ENCODE results near the gene NTM.

NTM gene

DNA sequence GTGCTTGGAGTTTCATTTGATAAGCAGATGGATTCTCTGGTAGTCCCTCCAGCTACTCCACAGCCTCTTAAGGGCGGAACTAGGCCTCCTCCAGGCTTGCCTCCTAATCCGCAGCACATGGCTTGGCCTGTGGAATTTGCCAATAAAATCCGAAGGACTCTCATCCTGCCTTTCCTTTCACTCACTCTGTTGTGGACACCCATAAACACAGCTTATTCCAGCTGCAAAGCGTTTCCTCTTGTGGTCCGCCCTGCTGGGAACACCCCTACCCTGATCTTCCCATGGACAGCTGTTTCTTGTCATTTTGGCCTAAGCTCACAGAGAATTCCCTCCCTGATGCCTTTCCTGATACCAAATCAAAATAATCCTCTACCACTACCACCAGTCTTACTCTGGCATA, 546.2 kb downstream of the NTM start:
- H3K4me3 Mint-ChIP-seq, result no peak overlapping the region
- ATAC-seq (no peak), DNase-seq (ENCODE audit: low spot score in 2 of 2) (no peak)
- peaks cover 4% of the 10 kb centered on the region for H3K9me3 Mint-ChIP-seq
- no peaks in the 10 kb centered on the region for H3K36me3 Mint-ChIP-seq
- H3K27ac Mint-ChIP-seq, result no peak overlapping the region
- no peaks in the 10 kb centered on the region for H3K4me1 Mint-ChIP-seq

DNA sequence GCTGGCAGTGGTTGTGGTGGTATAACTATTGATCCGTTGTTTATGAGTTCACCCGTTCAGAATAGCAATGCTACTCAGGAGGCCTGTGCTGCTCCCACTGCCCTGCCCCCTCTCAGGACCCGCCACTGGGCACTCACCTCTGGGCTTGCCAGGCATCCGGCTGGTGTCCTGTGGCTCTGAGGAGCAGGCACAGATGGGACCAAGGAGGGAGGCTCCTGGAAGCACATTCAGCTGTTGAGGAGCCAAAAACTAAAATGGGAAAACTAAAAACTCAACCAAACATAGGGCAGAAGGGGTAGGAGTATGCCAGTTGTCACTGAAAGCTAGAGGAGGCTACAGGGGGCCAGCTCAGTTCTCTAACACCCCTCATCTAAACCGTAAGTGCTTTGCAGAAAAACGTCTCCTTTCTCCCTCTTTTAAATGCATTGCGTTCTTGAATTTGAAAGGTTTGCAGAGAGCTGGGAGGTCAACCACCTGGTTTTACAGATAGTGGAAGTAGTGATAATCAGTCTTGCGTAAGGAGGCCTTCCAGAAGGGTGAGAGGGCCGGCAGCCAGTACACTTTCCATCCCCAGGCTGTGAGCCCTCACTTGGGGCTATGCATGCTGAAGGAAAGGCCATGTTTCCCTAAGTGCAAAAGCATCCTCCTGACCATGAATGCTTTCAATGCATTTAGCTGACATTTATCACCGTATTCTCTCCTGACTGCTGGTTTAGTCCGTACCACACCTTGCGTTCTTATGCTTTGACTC, 547.4 kb downstream of the NTM start:
- ATAC-seq (no peak), DNase-seq (ENCODE audit: low spot score in 2 of 2) (no peak)
- Mint-ChIP-seq H3K4me3 (no peak overlapping the region), H3K36me3 (no peaks in the 10 kb centered on the region), H3K27ac (no peak overlapping the region), H3K4me1 (no peaks in the 10 kb centered on the region), H3K9me3 (peaks cover 4% of the 10 kb centered on the region)

DNA sequence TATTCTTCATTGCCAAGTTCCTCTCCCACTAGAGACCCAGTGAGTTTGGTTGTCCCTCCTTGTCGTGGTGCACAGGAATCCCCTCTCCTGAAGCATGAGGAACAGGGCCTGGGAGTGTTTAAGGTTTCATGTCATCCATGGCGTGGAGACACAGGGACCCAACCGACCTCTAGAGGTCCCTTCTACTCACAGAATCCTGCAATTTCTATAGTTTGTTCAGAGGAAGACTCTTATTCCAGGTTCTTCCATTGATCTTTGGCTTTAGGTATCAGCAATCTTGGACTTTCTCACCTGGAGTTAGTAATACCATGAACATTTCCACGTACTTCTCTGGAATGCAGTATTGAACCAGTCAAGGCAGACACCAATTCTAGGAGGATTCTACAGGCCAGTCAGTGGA, 548.2 kb downstream of the NTM start:
- ATAC-seq (no peak), DNase-seq (ENCODE audit: low spot score in 2 of 2) (no peak)
- Mint-ChIP-seq H3K4me3 (no peak overlapping the region), H3K36me3 (no peaks in the 10 kb centered on the region), H3K4me1 (no peaks in the 10 kb centered on the region), H3K9me3 (peaks cover 7% of the 10 kb centered on the region), H3K27ac (no peak overlapping the region)

DNA sequence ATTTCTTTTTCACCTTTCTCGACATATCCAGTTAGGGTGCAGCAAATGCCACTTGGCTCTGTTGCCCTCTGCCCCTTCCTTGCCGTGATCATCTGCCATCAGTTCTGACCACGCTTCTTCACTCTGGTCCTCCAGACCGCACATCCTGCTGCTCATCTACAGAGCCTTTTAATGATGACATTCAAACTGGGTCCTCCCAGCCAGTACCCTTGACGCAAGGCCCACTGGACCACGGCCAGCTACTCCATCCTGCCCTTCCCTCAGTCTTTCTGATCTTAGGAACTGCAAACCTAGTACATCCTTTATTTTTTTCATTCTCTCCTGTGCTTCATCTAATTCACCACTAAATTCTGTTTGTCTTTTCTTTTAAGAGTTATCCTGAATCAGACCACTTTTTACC, 551.8 kb downstream of the NTM start:
- H3K9me3 Mint-ChIP-seq, result peaks cover 3% of the 10 kb centered on the region
- DNase-seq (ENCODE audit: low spot score in 2 of 2) (no peak), ATAC-seq (no peak)
- H3K4me3 Mint-ChIP-seq, result no peak overlapping the region
- no peaks in the 10 kb centered on the region for H3K36me3 Mint-ChIP-seq
- H3K4me1 Mint-ChIP-seq, result no peaks in the 10 kb centered on the region
- H3K27ac Mint-ChIP-seq, result no peak overlapping the region

DNA sequence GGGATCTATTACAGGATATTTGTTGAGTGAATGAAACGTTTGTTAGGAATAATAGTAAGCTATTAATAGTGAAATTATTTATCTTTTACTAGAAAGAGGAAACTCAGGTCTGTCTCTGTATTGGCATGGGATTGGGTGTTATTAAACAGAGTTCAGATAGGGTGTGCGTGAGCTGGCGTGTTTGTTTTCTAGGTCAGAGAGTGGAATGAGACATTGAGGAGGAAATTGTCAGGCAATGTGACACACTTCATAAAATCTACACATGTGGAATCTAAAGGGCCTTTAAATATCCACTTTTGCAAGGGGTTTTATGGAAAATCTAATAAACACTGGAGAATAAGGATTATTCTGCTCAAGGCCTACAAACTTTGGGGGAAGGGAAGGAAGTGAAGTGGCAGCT, 552.9 kb downstream of the NTM start:
- no peak for ATAC-seq
- H3K4me1 Mint-ChIP-seq, result no peaks in the 10 kb centered on the region
- H3K36me3 Mint-ChIP-seq, result no peaks in the 10 kb centered on the region
- no peak for DNase-seq (ENCODE audit: low spot score in 2 of 2)
- no peak overlapping the region for H3K4me3 Mint-ChIP-seq
- H3K9me3 Mint-ChIP-seq, result peaks cover 3% of the 10 kb centered on the region
- H3K27ac Mint-ChIP-seq, result no peak overlapping the region

DNA sequence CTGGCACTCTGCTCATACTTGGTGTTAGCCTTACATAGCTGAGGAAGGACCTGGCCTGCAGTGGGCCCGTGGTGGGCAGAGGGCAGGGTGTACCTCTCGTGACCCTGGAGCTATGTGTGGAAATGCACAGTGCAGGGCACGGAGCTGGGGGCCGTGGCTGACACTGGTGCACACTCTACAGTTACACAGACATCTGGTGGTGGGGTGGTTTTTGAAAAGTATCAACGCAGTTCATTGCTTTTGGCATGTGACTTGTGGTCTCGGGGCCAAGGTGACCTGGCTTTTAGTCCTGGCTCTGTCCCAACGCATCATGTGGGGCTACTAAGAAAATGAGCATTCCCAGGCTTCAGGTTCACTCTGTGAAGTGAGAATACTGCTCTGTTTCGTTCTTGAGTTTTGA, 553.6 kb downstream of the NTM start:
- Mint-ChIP-seq H3K36me3 (no peaks in the 10 kb centered on the region), H3K27ac (no peak overlapping the region), H3K9me3 (peaks cover 3% of the 10 kb centered on the region), H3K4me3 (no peak overlapping the region), H3K4me1 (no peaks in the 10 kb centered on the region)
- DNase-seq (ENCODE audit: low spot score in 2 of 2), result no peak
- peak; percentile 34 for ATAC-seq

DNA sequence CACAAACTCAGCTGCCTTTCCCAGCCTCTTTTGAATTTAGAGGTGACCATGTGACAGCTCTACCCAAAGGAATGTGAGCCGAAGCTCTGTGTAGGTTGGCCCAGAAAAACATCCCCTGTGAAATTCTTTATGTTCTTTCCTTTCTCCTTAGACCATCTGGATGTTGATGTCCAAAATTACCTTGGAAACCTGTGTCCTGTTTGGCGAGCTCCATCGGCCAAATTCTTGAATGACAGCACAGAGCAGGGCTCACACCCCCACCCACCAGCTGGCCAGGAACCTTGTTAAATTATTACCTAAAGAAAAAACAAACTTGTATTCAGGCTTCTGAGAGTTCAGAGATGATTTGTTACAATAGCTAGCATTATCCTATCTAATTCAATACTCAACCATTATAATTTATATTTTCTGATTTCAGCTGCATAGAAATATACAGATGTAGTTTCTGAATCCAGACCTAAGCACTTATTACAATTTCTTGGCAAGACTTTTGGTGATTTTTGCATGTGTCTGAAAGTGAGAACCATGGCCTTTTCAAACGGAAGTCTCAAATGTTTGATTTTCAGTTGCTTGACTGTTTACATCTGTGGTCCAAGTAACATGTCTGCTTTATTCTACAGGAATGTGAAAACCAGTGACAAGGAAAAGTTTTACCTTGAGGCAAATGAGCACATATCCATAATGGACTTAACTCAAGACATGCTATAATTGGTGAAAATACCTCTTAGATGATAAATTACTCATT, 554.2 kb downstream of the NTM start:
- Mint-ChIP-seq H3K4me1 (no peaks in the 10 kb centered on the region), H3K4me3 (no peak overlapping the region), H3K27ac (no peak overlapping the region), H3K9me3 (peaks cover 3% of the 10 kb centered on the region), H3K36me3 (no peaks in the 10 kb centered on the region)
- ATAC-seq (no peak), DNase-seq (ENCODE audit: low spot score in 2 of 2) (no peak)

DNA sequence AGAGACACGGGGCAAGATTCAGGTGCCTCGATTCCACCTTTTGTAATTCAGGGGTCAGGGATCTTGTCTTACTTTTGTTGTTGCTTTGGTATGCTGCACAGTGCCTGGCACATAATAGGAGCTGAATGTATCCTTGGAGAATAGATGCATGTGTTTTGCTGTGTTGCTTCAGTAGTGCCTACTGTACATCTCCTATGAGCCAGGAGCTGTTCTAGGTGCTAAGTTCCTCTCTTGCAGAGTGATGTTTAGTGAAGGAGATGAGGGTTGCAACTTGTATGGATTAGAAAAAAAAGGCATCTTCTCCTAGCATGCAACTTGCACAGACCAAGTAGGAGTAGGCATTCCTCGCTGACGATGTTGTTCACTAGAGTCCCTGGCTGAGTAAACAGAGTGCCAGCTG, 555.4 kb downstream of the NTM start:
- no peak overlapping the region for H3K4me3 Mint-ChIP-seq

DNA sequence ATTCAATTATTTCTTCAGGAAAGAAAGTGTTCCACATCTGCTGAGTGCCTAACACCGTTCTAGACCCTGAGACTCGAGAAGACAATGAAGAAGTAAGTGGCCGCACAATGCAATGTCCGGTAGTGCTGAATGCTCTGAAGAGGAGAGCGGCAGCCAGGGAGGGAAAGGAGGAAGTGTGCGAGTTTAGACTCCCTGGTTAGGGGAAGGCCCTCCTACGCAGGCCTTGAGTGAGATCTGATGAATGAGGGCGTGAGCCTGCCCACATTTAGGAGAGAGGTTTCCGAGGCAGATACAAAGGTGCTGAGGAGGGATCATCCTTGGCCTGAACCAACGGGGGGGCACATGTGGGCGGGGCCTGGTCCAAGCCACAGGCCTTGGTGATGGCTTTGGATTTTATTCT, 558.6 kb downstream of the NTM start:
- Mint-ChIP-seq H3K9me3 (peaks cover 3% of the 10 kb centered on the region), H3K4me1 (no peaks in the 10 kb centered on the region), H3K36me3 (no peaks in the 10 kb centered on the region), H3K27ac (no peak overlapping the region), H3K4me3 (no peak overlapping the region)
- no peak for ATAC-seq
- DNase-seq (ENCODE audit: low spot score in 2 of 2), result no peak

More for the DNA sequence above, 555.4 kb downstream of the NTM start:
- Mint-ChIP-seq H3K27ac (no peak overlapping the region), H3K9me3 (peaks cover 5% of the 10 kb centered on the region), H3K4me1 (no peaks in the 10 kb centered on the region), H3K36me3 (no peaks in the 10 kb centered on the region)
- no peak for ATAC-seq
- DNase-seq (ENCODE audit: low spot score in 2 of 2), result no peak

DNA sequence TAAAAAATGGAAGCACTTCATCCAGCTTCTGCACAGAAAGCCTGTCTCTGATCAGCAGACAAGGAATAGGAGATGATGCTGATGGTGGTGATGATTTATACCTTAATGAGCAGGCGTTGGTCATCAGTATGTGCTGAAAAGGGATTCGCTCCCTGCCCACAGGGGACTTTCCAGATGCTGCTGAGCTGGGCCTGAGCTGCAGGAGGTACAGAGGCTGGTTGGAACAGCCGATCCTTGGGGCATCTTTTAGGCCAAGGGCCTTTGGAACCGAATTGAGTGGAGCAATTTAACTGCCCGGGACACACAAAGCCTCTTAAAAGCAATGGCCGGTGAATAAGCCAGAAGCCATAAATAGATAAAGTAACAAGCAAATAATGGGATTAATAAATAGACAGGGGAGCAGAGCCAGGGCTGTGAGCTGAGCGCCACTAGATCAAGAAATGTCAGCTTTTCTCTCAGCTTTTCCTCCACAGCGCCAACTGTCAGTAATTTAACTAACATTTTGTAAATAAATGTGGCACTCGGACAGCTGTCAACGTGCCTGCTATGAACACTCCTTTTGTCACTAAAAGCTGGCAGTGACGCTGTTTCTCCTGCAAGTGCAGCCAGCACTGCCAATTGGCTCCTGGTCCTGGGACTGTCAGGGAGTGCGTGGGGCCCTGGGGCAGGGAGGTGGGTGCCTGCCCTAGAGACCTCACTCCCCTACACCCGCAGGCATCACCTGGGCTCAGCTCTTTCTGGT, 562.3 kb downstream of the NTM start:
- no peaks in the 10 kb centered on the region for H3K36me3 Mint-ChIP-seq
- no peak for ATAC-seq

DNA sequence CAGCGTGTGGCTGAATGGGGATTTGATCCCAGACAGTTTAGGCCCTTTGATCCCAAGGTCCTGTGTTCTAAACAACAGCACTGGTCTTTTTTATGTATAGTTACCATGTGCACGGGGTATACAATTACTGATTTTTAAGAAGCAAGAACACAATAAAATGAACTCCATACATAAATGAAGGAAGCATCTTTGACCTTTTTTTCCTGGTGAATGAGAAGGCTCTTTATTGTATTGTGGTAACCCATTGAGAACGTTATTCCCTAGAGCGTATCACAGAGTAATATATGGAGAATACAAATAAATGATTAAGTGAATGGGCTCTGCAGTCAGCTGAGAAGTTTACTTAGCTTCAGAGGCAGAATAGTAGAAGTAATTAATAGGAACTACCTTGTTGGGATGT, 563.6 kb downstream of the NTM start:
- Mint-ChIP-seq H3K4me1 (no peaks in the 10 kb centered on the region), H3K4me3 (no peak overlapping the region), H3K27ac (no peak overlapping the region), H3K9me3 (peaks cover 15% of the 10 kb centered on the region), H3K36me3 (no peaks in the 10 kb centered on the region)
- ATAC-seq (no peak), DNase-seq (ENCODE audit: low spot score in 2 of 2) (no peak)

More for the DNA sequence above, 562.3 kb downstream of the NTM start:
- H3K4me1 Mint-ChIP-seq, result no peaks in the 10 kb centered on the region
- H3K27ac Mint-ChIP-seq, result no peak overlapping the region
- DNase-seq (ENCODE audit: low spot score in 2 of 2), result no peak
- no peak overlapping the region for H3K4me3 Mint-ChIP-seq
- H3K9me3 Mint-ChIP-seq, result peaks cover 6% of the 10 kb centered on the region

DNA sequence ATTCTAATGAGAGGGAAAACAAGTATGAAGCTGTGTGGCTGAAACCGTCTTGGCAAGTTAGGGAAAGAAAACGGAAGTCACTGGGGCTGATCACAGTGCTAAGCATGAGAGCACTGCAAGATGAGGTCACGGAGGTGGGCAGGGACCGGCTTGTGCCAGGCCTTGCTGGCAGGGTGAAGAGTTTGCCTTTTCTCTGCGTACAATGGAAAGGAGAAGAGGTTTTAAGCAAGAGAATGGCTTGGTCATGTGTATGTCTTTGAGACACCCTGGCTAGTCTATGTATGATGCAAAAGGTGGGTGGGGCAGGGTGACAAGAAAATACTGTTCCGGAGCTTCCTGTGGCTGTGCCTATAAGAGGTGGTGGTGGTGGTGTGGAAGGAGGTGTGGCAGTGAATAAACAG, 567.9 kb downstream of the NTM start:
- Mint-ChIP-seq H3K4me1 (no peaks in the 10 kb centered on the region), H3K4me3 (no peak overlapping the region), H3K36me3 (no peaks in the 10 kb centered on the region), H3K27ac (no peak overlapping the region), H3K9me3 (peaks cover 14% of the 10 kb centered on the region)
- DNase-seq (ENCODE audit: low spot score in 2 of 2), result no peak
- ATAC-seq, result no peak

DNA sequence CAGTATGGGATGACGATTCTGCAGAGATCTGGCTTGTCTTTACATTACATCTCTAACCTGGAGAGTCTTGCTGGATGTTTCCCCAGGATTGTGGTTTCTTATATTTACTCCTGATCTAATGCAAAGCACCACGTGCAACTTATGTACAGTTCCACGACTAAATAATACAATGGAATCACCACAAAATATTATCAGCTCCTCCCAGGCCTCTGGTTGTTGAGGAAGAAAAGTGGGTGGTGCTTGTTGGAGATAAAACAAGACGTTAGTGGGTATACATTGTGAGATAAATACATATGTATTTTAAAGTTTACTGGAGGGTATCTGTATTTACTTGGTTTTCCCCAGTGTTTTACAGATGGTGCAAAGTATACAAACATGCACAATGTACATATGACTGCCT, 569.7 kb downstream of the NTM start:
- Mint-ChIP-seq H3K4me1 (no peaks in the 10 kb centered on the region), H3K4me3 (no peak overlapping the region), H3K27ac (no peak overlapping the region), H3K36me3 (no peaks in the 10 kb centered on the region), H3K9me3 (peaks cover 11% of the 10 kb centered on the region)
- ATAC-seq (no peak), DNase-seq (ENCODE audit: low spot score in 2 of 2) (no peak)

DNA sequence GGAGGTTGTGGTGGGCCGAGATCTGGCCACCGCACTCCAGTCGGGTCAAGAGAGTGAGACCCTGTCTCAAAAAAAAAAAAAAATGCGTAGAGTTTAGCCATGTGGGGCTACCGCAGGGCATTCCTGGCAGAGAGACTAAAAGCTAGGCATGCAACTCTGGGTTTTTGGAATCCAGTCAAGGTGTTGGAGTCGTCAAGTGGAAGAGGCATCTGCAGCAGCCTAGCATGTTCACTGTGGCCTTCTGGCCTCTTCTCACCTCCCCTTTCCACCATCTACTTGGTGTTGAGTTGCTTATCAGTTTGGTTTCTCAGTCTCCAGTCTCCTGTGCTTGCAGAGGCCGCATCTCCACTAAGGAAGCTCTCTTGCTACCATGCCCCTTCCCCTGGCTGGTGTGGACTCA, 572.5 kb downstream of the NTM start:
- no peak for DNase-seq (ENCODE audit: low spot score in 2 of 2)
- no peaks in the 10 kb centered on the region for H3K4me1 Mint-ChIP-seq
- no peaks in the 10 kb centered on the region for H3K36me3 Mint-ChIP-seq
- no peak overlapping the region for H3K4me3 Mint-ChIP-seq
- H3K27ac Mint-ChIP-seq, result no peak overlapping the region
- no peak for ATAC-seq
- H3K9me3 Mint-ChIP-seq, result peaks cover 11% of the 10 kb centered on the region

DNA sequence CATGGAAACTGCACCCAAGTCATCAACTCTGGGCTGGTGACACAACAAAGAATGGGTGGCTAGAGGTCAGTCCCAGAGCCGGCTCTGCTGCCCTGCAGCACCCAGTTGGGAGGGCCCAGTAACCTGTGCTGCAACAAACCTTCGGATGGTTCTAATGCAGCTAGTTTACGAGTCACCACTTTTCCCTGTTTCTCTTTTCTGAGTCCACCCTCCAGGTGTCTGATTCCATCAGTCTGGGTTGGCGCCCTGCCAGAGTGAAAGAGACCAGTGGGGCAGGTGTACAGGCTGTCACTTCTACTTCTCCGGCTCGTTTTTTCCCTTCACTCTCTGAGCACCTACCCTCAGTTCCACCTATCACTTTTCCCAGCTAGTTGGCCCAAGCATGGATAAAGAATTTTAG, 572.9 kb downstream of the NTM start:
- Mint-ChIP-seq H3K4me3 (no peak overlapping the region), H3K27ac (no peak overlapping the region), H3K9me3 (peaks cover 7% of the 10 kb centered on the region), H3K4me1 (no peaks in the 10 kb centered on the region), H3K36me3 (no peaks in the 10 kb centered on the region)
- ATAC-seq, result no peak
- no peak for DNase-seq (ENCODE audit: low spot score in 2 of 2)

DNA sequence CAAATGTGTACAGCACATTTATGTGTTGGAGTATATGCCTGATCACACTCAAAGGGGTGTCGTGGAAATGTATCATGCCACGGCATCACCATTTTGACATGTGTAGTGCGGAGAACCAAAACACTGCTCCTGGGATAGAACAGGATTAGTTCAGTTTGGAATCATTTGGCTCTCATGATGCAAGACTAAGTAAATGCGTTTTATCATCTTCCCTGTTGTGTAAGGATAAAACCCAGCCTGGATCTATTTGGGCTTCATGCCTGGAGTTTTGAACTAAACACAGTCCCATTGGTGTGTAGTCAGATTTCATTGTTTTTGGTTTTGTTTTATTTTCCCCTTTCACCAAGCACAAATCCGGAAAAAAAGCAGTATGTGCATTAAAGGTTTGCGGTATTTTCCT, 574.3 kb downstream of the NTM start:
- DNase-seq (ENCODE audit: low spot score in 2 of 2) (no peak), ATAC-seq (no peak)
- peaks cover under 1% of the 10 kb centered on the region for H3K9me3 Mint-ChIP-seq

More for the DNA sequence above, 574.3 kb downstream of the NTM start:
- H3K27ac Mint-ChIP-seq, result no peak overlapping the region
- H3K4me1 Mint-ChIP-seq, result no peaks in the 10 kb centered on the region
- no peaks in the 10 kb centered on the region for H3K36me3 Mint-ChIP-seq
- H3K4me3 Mint-ChIP-seq, result no peak overlapping the region

All from stimulated activated effector memory CD8-positive, alpha-beta T cell treated with anti-CD3 and anti-CD28 coated beads, Interleukin-12 subunit alpha, Interleukin-12 subunit beta, amount 100 ng/mL, for 72 hours (primary cell).